ELR (cell line): ENCODE data around the gene PLEKHG7.

Source experiments
- DNase-seq: peaks from one replicate; pipeline ENCODE4 v3.0.0-alpha.2; 2015; ENCODE audit warnings: low read depth

Gene PLEKHG7

DNA sequence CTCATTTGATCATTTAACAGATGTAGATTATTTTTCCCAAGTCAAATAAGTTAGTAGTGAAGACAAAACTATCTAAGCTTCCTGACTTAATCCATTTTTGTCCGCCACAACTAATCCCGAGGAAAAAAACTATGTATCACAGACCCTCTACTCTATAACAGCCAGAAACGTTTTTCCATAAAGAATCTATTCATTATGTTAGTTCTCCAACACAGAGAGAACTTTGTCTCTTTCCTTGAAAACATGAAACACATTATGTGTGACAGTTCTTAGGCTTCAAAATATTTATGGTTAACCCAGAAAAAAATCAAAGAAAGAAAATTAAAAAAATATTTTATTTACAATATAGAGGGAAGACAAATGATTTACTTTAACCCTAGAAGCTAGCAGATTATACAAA, 100.1 kb downstream of the PLEKHG7 start:
- no peak for DNase-seq

GRCh38 chr12:92803903-92804302, 101.1 kb downstream of the PLEKHG7 start:
- no peak for DNase-seq

DNA sequence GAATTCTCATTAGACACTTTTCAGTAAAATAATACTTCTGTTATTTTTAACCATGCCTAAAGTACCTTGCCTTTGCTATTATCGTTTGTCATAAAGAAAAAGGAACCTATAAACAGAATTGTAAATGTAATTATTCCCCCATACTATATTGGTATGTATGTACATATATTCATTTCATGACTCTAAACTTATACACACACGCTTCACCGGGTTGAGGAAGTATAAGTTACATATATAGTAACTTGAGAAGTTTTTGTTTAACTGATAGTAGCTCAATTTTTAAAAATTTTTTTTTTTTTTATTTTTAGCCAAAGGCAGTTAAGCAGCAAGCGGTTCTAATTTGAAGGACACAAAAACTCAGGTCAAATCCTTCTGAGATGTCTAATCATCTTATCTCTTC, 107.6 kb downstream of the PLEKHG7 start:
- DNase-seq: no peak

DNA sequence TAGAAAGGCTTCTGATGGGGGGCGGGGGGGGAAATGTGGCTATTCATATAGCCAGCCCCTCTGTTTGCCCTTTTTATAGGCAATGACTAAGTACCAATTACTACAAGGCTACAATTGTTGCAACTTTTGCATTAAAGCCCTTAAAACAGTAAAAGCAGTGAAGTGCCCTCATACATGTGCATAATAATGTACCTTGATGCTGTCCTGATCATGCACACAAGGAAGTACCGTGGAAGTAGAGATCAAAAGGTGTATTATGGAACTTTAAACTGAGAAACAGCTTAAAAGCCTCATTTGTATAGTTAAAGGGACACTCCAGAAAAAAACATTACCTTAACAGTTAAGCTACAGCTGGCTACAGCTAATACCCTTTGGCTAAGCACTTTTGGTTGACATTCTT, 111.8 kb downstream of the PLEKHG7 start:
- no peak for DNase-seq

DNA sequence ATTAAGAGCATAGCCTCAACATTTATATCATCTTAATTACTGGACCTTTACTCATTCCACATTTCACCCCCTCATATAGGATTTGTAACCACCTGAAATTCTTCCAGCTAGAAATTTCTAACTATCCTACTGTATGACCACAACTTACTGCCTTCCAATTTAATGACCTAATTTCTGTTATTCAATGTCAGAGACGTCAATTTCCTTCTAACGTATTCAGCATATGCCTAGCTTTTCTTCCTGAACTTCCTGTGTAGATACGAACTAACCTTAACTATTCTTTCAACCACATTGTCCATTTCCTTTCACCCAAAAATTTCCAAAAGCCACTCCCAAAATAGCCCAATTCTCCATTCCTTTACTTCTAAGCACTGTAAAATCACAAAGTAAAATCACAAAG, 118.4 kb downstream of the PLEKHG7 start:
- no peak for DNase-seq
